ENCODE data around the gene VCAN.

VCAN gene

GRCh38 chr5:83473346-83474160 is 2.0 kb downstream of the VCAN start:
- DNase-seq (ENCODE audit: low read depth): peak; percentile 97
- TF ChIP-seq CTCF (IDR thresholded peaks at IDR 0.05; ENCODE audit: insufficient read depth, low read depth, low read length, missing control alignments): peak; percentile 76
- H3K4me3 ChIP-seq (ENCODE audit: low read length): peak overlapping the region; percentile 64

- DNase-seq (ENCODE audit: low read depth): peak; percentile 87
These were observed 2.7 kb downstream of the VCAN start for GRCh38 chr5:83474161-83474796.

GRCh38 chr5:83474991-83475390 is 3.4 kb downstream of the VCAN start:
- peak; percentile 26 for DNase-seq (ENCODE audit: low read depth)
- no peak for TF ChIP-seq CTCF (IDR thresholded peaks at IDR 0.05; ENCODE audit: insufficient read depth, low read depth, low read length, missing control alignments)
- peak overlapping the region; percentile 64 for H3K4me3 ChIP-seq (ENCODE audit: low read length)

More at GRCh38 chr5:83474161-83474796, 2.7 kb downstream of the VCAN start:
- H3K4me3 ChIP-seq (ENCODE audit: low read length): peak overlapping the region; percentile 64
- TF ChIP-seq CTCF (IDR thresholded peaks at IDR 0.05; ENCODE audit: insufficient read depth, low read depth, low read length, missing control alignments): no peak

GRCh38 chr5:83475391-83475863 is 3.9 kb downstream of the VCAN start:
- peak; percentile 76 for DNase-seq (ENCODE audit: low read depth)
- TF ChIP-seq CTCF (IDR thresholded peaks at IDR 0.05; ENCODE audit: insufficient read depth, low read depth, low read length, missing control alignments): no peak
- H3K4me3 ChIP-seq (ENCODE audit: low read length): no peak overlapping the region

GRCh38 chr5:83475935-83476814 is 4.6 kb downstream of the VCAN start:
- TF ChIP-seq CTCF (IDR thresholded peaks at IDR 0.05; ENCODE audit: insufficient read depth, low read depth, low read length, missing control alignments): no peak
- H3K4me3 ChIP-seq (ENCODE audit: low read length): no peak overlapping the region
- peak; percentile 27 for DNase-seq (ENCODE audit: low read depth)

GRCh38 chr5:83482961-83483360 is 11.4 kb downstream of the VCAN start:
- DNase-seq (ENCODE audit: low read depth): no peak

More at GRCh38 chr5:83482961-83483360, 11.4 kb downstream of the VCAN start:
- no peak for TF ChIP-seq CTCF (IDR thresholded peaks at IDR 0.05; ENCODE audit: insufficient read depth, low read depth, low read length, missing control alignments)
- H3K4me3 ChIP-seq (ENCODE audit: low read length): no peak overlapping the region

Measured in epithelial cell of esophagus (primary cell).